Measurements from ENCODE around the gene PDE11A. TPM values are rescaled to one million over a fixed set of nuclear protein-coding genes. Genes with fewer than 3 reads are reported as not detected.

PDE11A gene
- total RNA-seq, 1 donor, result under 0.01 TPM

Small RNA genes lying within 50 kb of the gene (small RNA-seq; reads per million reads assigned to genes)
- gene AC011998.1 (not detected), gene RNU6-629P (not detected)

Other genes with a start within 250 kb of the PDE11A start
- gene RBM45, start 39.7 kb upstream of the PDE11A start, total RNA-seq, result 16.8 and 19.0 TPM in 2 replicates
- 3.9 and 6.5 TPM in 2 replicates for gene OSBPL6, start 121.7 kb upstream of the PDE11A start, total RNA-seq